ENCODE data around the gene ROM1. TPM values are rescaled to one million over a fixed set of nuclear protein-coding genes. Genes with fewer than 3 reads are reported as not detected.

ROM1 gene
- total RNA-seq, 1 experiment from 2014 or later: 0.94 TPM

DNA sequence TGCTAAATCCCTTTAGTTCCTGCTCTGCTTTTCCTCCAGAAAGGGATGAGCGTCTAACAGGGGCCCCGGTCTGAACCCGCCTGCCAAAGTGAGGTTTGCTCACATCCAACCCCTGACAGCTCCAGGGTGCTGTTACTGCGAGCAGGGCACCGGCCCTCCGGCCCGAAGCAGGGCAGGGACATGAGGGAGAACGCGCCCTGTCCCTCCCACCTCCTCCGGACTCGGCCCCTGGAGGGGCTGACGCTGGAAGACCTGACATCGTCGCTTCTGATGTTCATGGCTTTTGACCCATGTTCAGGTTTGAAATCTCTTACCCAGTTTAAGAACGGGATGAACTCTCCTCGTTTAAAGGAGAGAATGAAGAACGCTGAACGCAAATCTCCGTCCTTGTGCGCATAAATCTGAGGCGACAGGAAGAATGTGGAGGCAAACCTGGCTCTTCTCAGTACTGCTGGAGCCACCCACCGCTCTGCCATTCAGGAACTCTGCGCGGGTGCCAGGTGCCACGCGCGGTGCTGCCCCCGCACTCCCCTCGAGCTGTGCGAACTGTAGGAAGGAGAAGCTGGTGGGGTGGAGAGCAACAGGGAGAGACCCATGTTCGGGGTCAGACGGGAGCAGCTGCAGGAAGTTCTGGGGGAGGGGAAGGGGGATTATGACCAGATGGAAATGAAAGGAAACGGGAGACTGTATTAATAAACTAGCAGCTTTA, 38.5 kb upstream of the ROM1 start:
- Mint-ChIP-seq H3K36me3 (peaks cover 62% of the 10 kb centered on the region), H3K27ac (peak overlapping the region; percentile 96), H3K9me3 (no peaks in the 10 kb centered on the region), H3K4me1 (peaks cover 37% of the 10 kb centered on the region), H3K4me3 (peak overlapping the region; percentile 99), H3K27me3 (ENCODE audit: low read depth) (no peaks in the 10 kb centered on the region)
- ChIA-PET CTCF (interaction anchor here (0.6 to 2.1 kb wide), 20 partner anchors 14 to 237 kb away, joined by 3 to 33 read pairs (median 6); partner anchors contain the start of genes B3GAT3, HNRNPUL2, MTA2 and TUT1), POLR2A (interaction anchor here (0.5 to 3.2 kb wide), 20 partner anchors 8 to 1413 kb away, joined by 3 to 44 read pairs (median 4); partner anchors contain the start of genes B3GAT3, C11orf98, CSKMT and GNG3)
- TF ChIP-seq HMGXB4 (CRISPR knock-in tag; IDR thresholded peaks at IDR 0.05): no peak
- no peak for TF ChIP-seq EMX1 (CRISPR knock-in tag; IDR thresholded peaks at IDR 0.05)
- TF ChIP-seq GABPB1 (CRISPR knock-in tag; IDR thresholded peaks at IDR 0.05): peak; percentile 23; the same call in 1 of the 2 replicates
- TF ChIP-seq ZNF416 (CRISPR knock-in tag; IDR thresholded peaks at IDR 0.05): 0 out of 2 replicates have a peak, but pooled peaks have one; percentile 15
- TF ChIP-seq TEAD1 (CRISPR knock-in tag; IDR thresholded peaks at IDR 0.05): no peak
- TF ChIP-seq MXD4 (CRISPR knock-in tag; IDR thresholded peaks at IDR 0.05; ENCODE audit: borderline replicate concordance): no peak
- DNase-seq (ENCODE audit: low spot score): peak; percentile 33
- ATAC-seq: peak; percentile 5

DNA sequence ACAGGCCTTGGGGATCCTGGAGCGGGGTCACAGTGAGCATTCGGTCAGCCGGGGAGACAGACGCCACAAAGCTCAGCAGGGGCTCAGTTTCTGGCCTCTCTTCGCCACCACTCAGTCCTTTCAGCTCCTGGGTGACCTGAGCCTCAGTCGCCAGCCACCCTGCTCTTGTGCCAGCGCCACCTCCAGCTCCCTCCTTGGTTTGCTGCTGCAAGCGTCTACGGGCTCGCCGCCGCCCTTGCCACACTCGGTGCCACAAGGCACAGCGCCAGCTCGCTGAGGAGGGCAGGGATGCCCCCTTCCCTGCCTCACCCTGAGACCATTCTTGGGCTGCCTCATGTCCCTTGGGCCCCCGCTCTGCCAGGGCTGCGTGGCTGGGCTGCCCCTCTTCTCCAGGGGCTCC, 37.9 kb upstream of the ROM1 start:
- Mint-ChIP-seq H3K9me3 (no peaks in the 10 kb centered on the region), H3K36me3 (peaks cover 56% of the 10 kb centered on the region), H3K4me3 (peak overlapping the region; percentile 99), H3K4me1 (peaks cover 37% of the 10 kb centered on the region), H3K27ac (peak overlapping the region; percentile 93), H3K27me3 (ENCODE audit: low read depth) (no peaks in the 10 kb centered on the region)
- DNase-seq (ENCODE audit: low spot score) (no peak), ATAC-seq (no peak)
- CTCF ChIA-PET: interaction anchor here (0.7 to 2.1 kb wide), 8 partner anchors 15 to 180 kb away, joined by 4 to 33 read pairs (median 6); partner anchors contain the start of genes B3GAT3 and TUT1
- POLR2A ChIA-PET: interaction anchor here (1.7 to 3.2 kb wide), 4 partner anchors 14 to 90 kb away, joined by 3 to 44 read pairs (median 12); partner anchors contain the start of genes C11orf98, CSKMT and TUT1
- no peak for TF ChIP-seq ZNF317 (CRISPR knock-in tag; IDR thresholded peaks at IDR 0.05; ENCODE audit: borderline replicate concordance, low read depth)
- no peak for TF ChIP-seq SMAD3 (CRISPR knock-in tag; IDR thresholded peaks at IDR 0.05; ENCODE audit: borderline replicate concordance)
- TF ChIP-seq CBFB (CRISPR knock-in tag; IDR thresholded peaks at IDR 0.05; ENCODE audit: low read depth): no peak
- no peak for TF ChIP-seq RELA (CRISPR knock-in tag; IDR thresholded peaks at IDR 0.05; ENCODE audit: borderline replicate concordance)
- no peak for TF ChIP-seq OVOL2 (CRISPR knock-in tag; IDR thresholded peaks at IDR 0.05; ENCODE audit: borderline replicate concordance)
- TF ChIP-seq MAX (CRISPR knock-in tag; IDR thresholded peaks at IDR 0.05): no peak
- TF ChIP-seq TP53 (CRISPR knock-in tag; IDR thresholded peaks at IDR 0.05): no peak
- TF ChIP-seq ATF1 (CRISPR knock-in tag; IDR thresholded peaks at IDR 0.05): no peak
- TF ChIP-seq NR2C2 (CRISPR knock-in tag; IDR thresholded peaks at IDR 0.05): no peak
- TF ChIP-seq, protein P1, sequence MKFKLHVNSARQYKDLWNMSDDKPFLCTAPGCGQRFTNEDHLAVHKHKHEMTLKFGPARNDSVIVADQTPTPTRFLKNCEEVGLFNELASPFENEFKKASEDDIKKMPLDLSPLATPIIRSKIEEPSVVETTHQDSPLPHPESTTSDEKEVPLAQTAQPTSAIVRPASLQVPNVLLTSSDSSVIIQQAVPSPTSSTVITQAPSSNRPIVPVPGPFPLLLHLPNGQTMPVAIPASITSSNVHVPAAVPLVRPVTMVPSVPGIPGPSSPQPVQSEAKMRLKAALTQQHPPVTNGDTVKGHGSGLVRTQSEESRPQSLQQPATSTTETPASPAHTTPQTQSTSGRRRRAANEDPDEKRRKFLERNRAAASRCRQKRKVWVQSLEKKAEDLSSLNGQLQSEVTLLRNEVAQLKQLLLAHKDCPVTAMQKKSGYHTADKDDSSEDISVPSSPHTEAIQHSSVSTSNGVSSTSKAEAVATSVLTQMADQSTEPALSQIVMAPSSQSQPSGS (CRISPR knock-in tag; IDR thresholded peaks at IDR 0.05; ENCODE audit: borderline replicate concordance, low read depth): no peak
- no peak for TF ChIP-seq AFF4 (CRISPR knock-in tag; IDR thresholded peaks at IDR 0.05; ENCODE audit: borderline replicate concordance)

Data from WTC11 (cell line).